Caco-2 (cell line): ENCODE data around the gene USP17L27. TPM values are rescaled to one million over a fixed set of nuclear protein-coding genes. Genes with fewer than 3 reads are reported as not detected.
"Not testable (repeated sequence)": the region's sequence is repeated elsewhere in the genome, so short reads cannot be mapped to it uniquely, and the experiment has no call there.

Experiments used
- BruUV-seq: library from RNA; stranded (reverse); fragments of 400-500 nt; replicated peaks from 2 replicates; lab custom pipeline; 2021; lab: Mats Ljungman, UMichigan
- CTCF ChIA-PET: fragments of 300-600 bp; sonication (Branson Sonifier 250); formaldehyde crosslinking; loops from one replicate; lab custom pipeline; 2022; ENCODE audit warnings: antibody characterized with exemption; lab: Charles Lee
- POLR2A ChIA-PET: fragments of 300-600 bp; sonication (Branson Sonifier 250); formaldehyde crosslinking; loops from one replicate; lab custom pipeline; 2022; ENCODE audit warnings: antibody characterized with exemption; lab: Charles Lee
- DNase-seq, 2 experiments: peaks; one replicate each; pipeline versions ENCODE4 v3.0.0 to v3.0.0-alpha.2; 2020 to 2022
- H3K27me3 ChIP-seq: replicated peaks from 2 replicates; pipeline ENCODE4 v1.6.0; 2011; ENCODE audit warnings: low read length; ENCODE audit not compliant: control insufficient read depth, insufficient read depth
- H3K36me3 ChIP-seq: 2 replicates; pipeline ENCODE4 v1.5.1; 2011; ENCODE audit warnings: low read length; ENCODE audit not compliant: control insufficient read depth, insufficient read depth
- H3K4me1 ChIP-seq: fragments of 250-450 bp; sonication (Bioruptor Pico); 2 replicates; pipeline ENCODE4 v1.5.1; 2020; ENCODE audit warnings: mild to moderate bottlenecking
- H3K4me3 ChIP-seq: 2 replicates; pipeline ENCODE4 v1.5.1; 2011; ENCODE audit warnings: low read depth, mild to moderate bottlenecking, control low read depth, low read length
- H3K9me3 ChIP-seq: fragments of 250-450 bp; sonication (Bioruptor Pico); 2 replicates; pipeline ENCODE4 v1.5.1; 2020; ENCODE audit warnings: mild to moderate bottlenecking, moderate library complexity
- H3K27ac Mint-ChIP-seq: one replicate; pipeline ENCODE4 v1.8.0; 2022; ENCODE audit warnings: mixed read lengths; ENCODE audit not compliant: unreplicated experiment
- H3K27me3 Mint-ChIP-seq: one replicate; pipeline ENCODE4 v1.8.0; 2022; ENCODE audit warnings: mixed read lengths; ENCODE audit not compliant: insufficient read depth, unreplicated experiment
- H3K36me3 Mint-ChIP-seq: one replicate; pipeline ENCODE4 v1.8.0; 2022; ENCODE audit warnings: mild to moderate bottlenecking, mixed read lengths; ENCODE audit not compliant: insufficient read depth, unreplicated experiment
- H3K4me1 Mint-ChIP-seq: one replicate; pipeline ENCODE4 v1.8.0; 2022; ENCODE audit warnings: low read depth, mixed read lengths; ENCODE audit not compliant: unreplicated experiment
- H3K4me3 Mint-ChIP-seq: one replicate; pipeline ENCODE4 v1.8.0; 2022; ENCODE audit warnings: mild to moderate bottlenecking, moderate library complexity, mixed read lengths; ENCODE audit not compliant: unreplicated experiment
- H3K9me3 Mint-ChIP-seq: one replicate; pipeline ENCODE4 v1.8.0; 2022; ENCODE audit warnings: mixed read lengths; ENCODE audit not compliant: unreplicated experiment
- CTCF ChIP-seq, 2 experiments: fragments of 200-600 bp in 1 of 2; IDR thresholded peaks; 1 replicate in 1 of 2; 2 replicates in 1 of 2; pipeline versions ENCODE4 v1.5.1 to v1.8.0; 2011 to 2022; ENCODE audit warnings: antibody characterized with exemption in 1 of 2, control low read depth in 1 of 2, inconsistent platforms in 1 of 2, low read depth in 1 of 2, low read length in 1 of 2, mild to moderate bottlenecking in 1 of 2, moderate library complexity in 1 of 2; ENCODE audit not compliant: insufficient read depth in 1 of 2, severe bottlenecking in 1 of 2, unreplicated experiment in 1 of 2
- intact Hi-C: fragments of 100-400 bp; cut with micrococcal nuclease; formaldehyde crosslinking; loops from one replicate; pipeline ENCODE4 v1.10.0; 2022; ENCODE audit not compliant: unreplicated experiment
- total RNA-seq: library from RNA; stranded (reverse); gene quantifications from 2 replicates; pipeline ENCODE4 v1.2.3, GENCODE V29; 2022

The USP17L27 gene
- total RNA-seq, 1 experiment from 2014 or later = not detected

GRCh38 chr4:9381012-9381534 is 37.1 kb downstream of the USP17L27 start:
- peak overlapping the region; percentile 36 for H3K4me3 ChIP-seq
- H3K9me3 ChIP-seq, H3K27ac Mint-ChIP-seq, H3K9me3 Mint-ChIP-seq, H3K36me3 Mint-ChIP-seq, POLR2A ChIA-PET, CTCF ChIA-PET, H3K4me1 ChIP-seq, H3K4me1 Mint-ChIP-seq, H3K27me3 Mint-ChIP-seq, H3K27me3 ChIP-seq, intact Hi-C loops, H3K4me3 Mint-ChIP-seq, BruUV-seq, H3K36me3 ChIP-seq: not testable (repeated sequence)
- DNase-seq = peak; percentile 65 to 72
- peak; percentile 3 to 70 for TF ChIP-seq CTCF (IDR thresholded peaks at IDR 0.05; ENCODE audit: insufficient read depth in 1 of 2, low read depth in 1 of 2, low read length in 1 of 2, severe bottlenecking in 1 of 2, unreplicated experiment in 1 of 2)

DNA sequence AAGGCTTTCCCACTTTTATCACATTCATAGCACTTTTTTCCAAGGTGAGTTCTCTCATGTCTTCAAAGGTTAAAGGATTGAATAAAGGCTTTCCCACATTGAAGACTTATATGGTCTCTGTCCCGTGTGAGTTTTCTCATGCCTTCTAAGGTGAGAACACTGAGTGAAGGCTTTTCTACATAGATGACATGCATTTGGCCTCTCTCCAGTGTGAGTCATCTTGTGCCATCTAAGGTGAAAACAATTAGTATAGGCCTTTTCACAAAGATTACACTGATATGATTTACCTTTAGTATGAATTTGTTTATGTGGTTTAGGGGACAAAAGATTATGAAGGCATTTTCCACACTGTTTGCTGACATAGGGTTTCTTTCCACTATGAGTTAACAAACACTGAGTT is 40.2 kb downstream of the USP17L27 start:
- BruUV-seq = no TSS peak
- Mint-ChIP-seq H3K27ac (no peak overlapping the region), H3K27me3 (peaks cover 6% of the 10 kb centered on the region), H3K36me3 (no peaks in the 10 kb centered on the region), H3K4me3 (no peak overlapping the region), H3K9me3 (no peaks in the 10 kb centered on the region), H3K4me1 (no peaks in the 10 kb centered on the region)
- CTCF ChIA-PET = no interaction called here
- intact Hi-C loops = no loop called here
- no peak for DNase-seq
- Histone ChIP-seq H3K4me1 (no peaks in the 10 kb centered on the region), H3K4me3 (no peak overlapping the region), H3K27me3 (no peaks in the 10 kb centered on the region), H3K36me3 (no peaks in the 10 kb centered on the region), H3K9me3 (no peaks in the 10 kb centered on the region)
- POLR2A ChIA-PET = no interaction called here
- no peak for TF ChIP-seq CTCF (IDR thresholded peaks at IDR 0.05; ENCODE audit: insufficient read depth in 1 of 2, low read depth in 1 of 2, low read length in 1 of 2, severe bottlenecking in 1 of 2, unreplicated experiment in 1 of 2)

GRCh38 chr4:9389001-9389400 is 45.1 kb downstream of the USP17L27 start:
- H3K27ac Mint-ChIP-seq, H3K27me3 Mint-ChIP-seq, CTCF ChIA-PET: not testable (repeated sequence)

More at GRCh38 chr4:9389001-9389400, 45.1 kb downstream of the USP17L27 start:
- POLR2A ChIA-PET, H3K4me1 ChIP-seq, DNase-seq, H3K36me3 ChIP-seq, H3K4me3 Mint-ChIP-seq, H3K36me3 Mint-ChIP-seq, BruUV-seq, H3K27me3 ChIP-seq, intact Hi-C loops, H3K9me3 ChIP-seq, H3K4me3 ChIP-seq, H3K9me3 Mint-ChIP-seq, H3K4me1 Mint-ChIP-seq: not testable (repeated sequence)

Other genes with a start within 250 kb of the USP17L27 start
- not detected in 2 replicates for gene FAM90A26, start 173.7 kb upstream of the USP17L27 start, total RNA-seq
- gene USP17L10, start 133.5 kb upstream of the USP17L27 start, total RNA-seq = not detected in 2 replicates
- gene USP17L11, start 128.7 kb upstream of the USP17L27 start, total RNA-seq = not detected in 2 replicates
- not detected in 2 replicates for gene USP17L12, start 124.0 kb upstream of the USP17L27 start, total RNA-seq
- gene USP17L13, start 119.3 kb upstream of the USP17L27 start, total RNA-seq = not detected in 2 replicates
- not detected in 2 replicates for gene USP17L15, start 109.8 kb upstream of the USP17L27 start, total RNA-seq
- gene USP17L17, start 100.3 kb upstream of the USP17L27 start, total RNA-seq = not detected in 2 replicates
- gene USP17L18, start 95.5 kb upstream of the USP17L27 start, total RNA-seq = not detected in 2 replicates
- gene USP17L19, start 90.8 kb upstream of the USP17L27 start, total RNA-seq = not detected in 2 replicates
- not detected in 2 replicates for gene USP17L20, start 86.0 kb upstream of the USP17L27 start, total RNA-seq
- not detected in 2 replicates for gene USP17L21, start 81.3 kb upstream of the USP17L27 start, total RNA-seq
- not detected in 2 replicates for gene USP17L22, start 76.5 kb upstream of the USP17L27 start, total RNA-seq
- gene USP17L24, start 19.0 kb upstream of the USP17L27 start, total RNA-seq = not detected in 2 replicates
- gene USP17L25, start 14.2 kb upstream of the USP17L27 start, total RNA-seq = not detected in 2 replicates
- gene USP17L26, start 9.5 kb upstream of the USP17L27 start, total RNA-seq = not detected in 2 replicates
- gene USP17L5, start 4.7 kb upstream of the USP17L27 start, total RNA-seq = not detected in 2 replicates
- not detected in 2 replicates for gene USP17L28, start 4.7 kb downstream of the USP17L27 start, total RNA-seq
- gene USP17L29, start 9.5 kb downstream of the USP17L27 start, total RNA-seq = not detected in 2 replicates
- gene USP17L30, start 19.0 kb downstream of the USP17L27 start, total RNA-seq = not detected in 2 replicates
- not detected in 2 replicates for gene DEFB131A, start 100.3 kb downstream of the USP17L27 start, total RNA-seq